Epithelial cell of proximal tubule (primary cell): ENCODE measurements around the gene STAB1. TPM values are rescaled to one million over a fixed set of nuclear protein-coding genes. Genes with fewer than 3 reads are reported as not detected.

Experiments
- DNase-seq: peaks from one replicate; pipeline ENCODE4 v3.0.0-alpha.2; 2011; ENCODE audit warnings: low read depth
- H3K4me3 ChIP-seq: 2 replicates; pipeline ENCODE4 v1.5.1; 2011; ENCODE audit warnings: low read depth, mild to moderate bottlenecking, low read length
- CTCF ChIP-seq: conservative IDR thresholded peaks from 2 replicates; pipeline ENCODE4 v1.5.1; 2012; ENCODE audit warnings: low read depth, mild to moderate bottlenecking, low read length
- total RNA-seq: library from RNA; depleted of rRNA; stranded (reverse); fragments of >200 nt; gene quantifications from 2 replicates; pipeline ENCODE4 v1.2.3, GENCODE V29; 2015

STAB1 gene
- total RNA-seq, 1 donor from 2014 or later = 0.52 TPM

GRCh38 chr3:52536369-52537164 is 41.4 kb downstream of the STAB1 start, which contains the start of gene UQCC5:
Gene UQCC5 (plus strand): TSS chr3:52536605. CDS start chr3:52536756, 151 bp downstream.
- no peak for TF ChIP-seq CTCF

DNA sequence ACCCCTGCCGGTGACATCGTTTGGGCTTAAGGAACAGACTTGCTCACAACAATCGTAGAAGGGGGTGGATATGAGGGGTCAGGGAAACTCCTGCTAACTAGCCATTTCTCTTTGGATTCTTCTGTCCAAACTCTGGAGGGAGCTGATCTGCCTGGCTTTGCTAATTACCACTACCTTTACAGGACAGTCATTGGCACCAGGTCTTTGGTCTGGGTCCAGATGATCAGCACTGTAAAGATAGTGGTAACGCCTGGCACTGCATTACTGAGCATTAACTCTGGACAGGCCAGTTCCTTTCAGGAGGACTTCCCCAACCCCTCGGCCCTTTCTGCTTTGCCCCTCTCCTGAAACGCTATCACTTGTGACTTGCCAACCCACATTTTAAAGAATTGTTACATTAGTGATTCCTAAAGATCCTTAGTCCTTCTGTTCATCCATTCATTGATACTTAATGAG is 42.1 kb downstream of the STAB1 start:
- TF ChIP-seq CTCF = peak; percentile 7
- DNase-seq = no peak

More at GRCh38 chr3:52536369-52537164, 41.4 kb downstream of the STAB1 start, which contains the start of gene UQCC5:
- peak; percentile 64 for DNase-seq
- peak within 1 kb of the TSS; percentile 86 for H3K4me3 ChIP-seq

DNA sequence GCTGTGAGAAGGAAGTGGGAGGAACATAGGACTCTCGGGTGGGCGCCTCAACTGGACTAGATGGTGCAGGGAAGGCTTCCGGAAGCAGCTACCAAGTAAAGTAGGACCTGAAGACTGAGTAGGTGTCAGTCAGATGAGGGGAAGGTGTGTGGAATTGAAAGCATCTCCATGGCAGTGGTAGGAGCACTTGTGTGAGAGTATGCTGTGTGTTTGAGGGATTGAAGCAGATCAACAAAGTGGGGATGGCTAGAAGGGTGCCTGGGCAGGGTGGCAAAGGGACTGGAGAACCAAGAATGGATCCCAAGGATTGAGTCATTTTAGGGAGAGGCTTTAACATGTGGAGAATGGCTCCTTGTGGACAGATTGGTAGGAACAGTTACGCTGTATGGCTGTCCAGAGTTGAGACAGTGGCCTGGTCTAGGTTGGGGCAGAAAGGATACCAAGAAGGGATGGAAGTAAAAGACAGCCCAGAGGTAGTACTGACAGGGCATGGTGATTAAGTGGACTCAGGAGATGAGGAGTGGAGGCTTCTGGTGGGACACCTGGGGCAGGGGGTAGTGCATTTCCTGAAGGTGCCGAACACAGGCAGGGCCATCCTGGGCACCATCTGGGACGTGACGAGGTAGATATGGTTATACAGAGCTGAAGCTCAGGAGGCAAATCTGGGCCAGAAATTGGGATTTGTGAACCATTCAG is 42.7 kb downstream of the STAB1 start:
- no peak for DNase-seq
- peak overlapping the region; percentile 86 for H3K4me3 ChIP-seq
- TF ChIP-seq CTCF = no peak

More for the DNA sequence above, 42.1 kb downstream of the STAB1 start:
- H3K4me3 ChIP-seq = peak overlapping the region; percentile 86

- no peak for DNase-seq
- no peak for TF ChIP-seq CTCF
- H3K4me3 ChIP-seq = no peak overlapping the region
These were observed 44.0 kb downstream of the STAB1 start for GRCh38 chr3:52539010-52539653.

GRCh38 chr3:52541050-52541449 is 45.9 kb downstream of the STAB1 start:
- no peak for DNase-seq
- no peak for TF ChIP-seq CTCF
- H3K4me3 ChIP-seq = no peak overlapping the region

DNA sequence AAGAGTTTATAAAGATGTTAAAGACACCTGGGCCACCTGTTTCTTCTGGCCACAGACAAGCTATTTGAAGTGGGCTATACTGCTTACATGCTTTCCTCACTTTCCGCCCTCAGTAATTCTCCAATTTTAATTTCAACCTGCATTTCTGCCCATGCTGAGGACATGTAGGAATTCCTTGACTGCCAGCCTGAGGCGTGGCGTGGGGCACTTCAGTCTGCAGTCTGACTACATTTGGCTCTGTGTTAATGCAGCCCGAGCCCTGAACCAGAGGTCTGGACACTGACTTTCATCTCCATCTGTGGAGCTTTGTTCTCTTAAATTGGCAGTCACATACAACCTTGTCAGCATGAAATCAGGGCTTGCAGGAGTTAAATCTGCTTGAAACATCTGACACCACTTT is 49.8 kb downstream of the STAB1 start:
- H3K4me3 ChIP-seq = no peak overlapping the region
- no peak for DNase-seq
- no peak for TF ChIP-seq CTCF
